ENCODE results near the gene CBARP. TPM values are rescaled to one million over a fixed set of nuclear protein-coding genes. Genes with fewer than 3 reads are reported as not detected.

The CBARP gene
- total and polyA plus RNA-seq, 4 donors = 0.05 to 0.25 (median 0.06) TPM; not detected in 1

DNA sequence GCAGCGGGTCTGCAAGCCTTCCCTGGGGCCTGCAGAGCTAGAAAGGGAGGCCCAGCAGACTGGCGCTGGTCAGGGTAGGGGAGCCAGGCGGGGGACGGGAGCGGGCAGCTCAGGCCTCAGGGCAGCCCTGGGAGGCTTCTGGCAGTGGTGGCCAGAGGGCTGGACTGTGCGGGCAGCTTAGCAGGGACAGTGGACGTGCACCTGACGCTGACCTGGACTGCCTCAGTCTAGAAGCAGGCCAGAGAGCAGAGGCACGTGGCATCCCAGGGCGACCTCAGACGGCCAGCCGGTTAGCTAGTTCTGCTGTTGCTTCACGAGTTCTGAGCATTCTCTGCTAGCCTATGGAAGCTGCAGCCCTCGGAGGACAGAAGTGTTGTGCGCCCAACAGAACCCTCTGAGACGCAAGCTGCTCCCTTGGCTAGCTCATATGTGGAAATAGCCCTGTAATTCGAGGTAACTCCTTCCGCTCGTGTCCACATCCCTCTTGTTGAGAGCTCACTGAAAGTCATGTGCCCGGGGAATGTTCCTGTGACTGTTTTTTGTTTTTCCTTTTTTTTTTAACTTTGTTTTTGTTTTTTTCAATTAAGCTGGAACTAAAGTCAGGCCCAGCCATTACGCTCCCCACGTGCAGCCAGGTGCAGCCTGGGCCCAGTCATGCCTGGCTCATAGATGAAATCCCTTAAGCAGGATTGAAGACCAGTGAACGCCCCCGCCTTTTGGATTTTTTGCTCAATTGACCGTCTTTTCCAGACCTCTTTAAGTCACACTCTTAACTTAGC lies 35.6 kb upstream of the CBARP start:
- peak overlapping the region; percentile 44 to 63 for H3K27ac ChIP-seq (ENCODE audit: low read depth in 1 of 2, low read length in 2 of 2)

GRCh38 chr19:1272423-1273262 lies 34.8 kb upstream of the CBARP start:
- DNase-seq (ENCODE audit: low spot score) = no peak
- Histone ChIP-seq H3K9me3 (ENCODE audit: control insufficient read depth in 4 of 4, low read length in 3 of 4) (no peaks in the 10 kb centered on the region), H3K4me1 (ENCODE audit: control insufficient read depth in 4 of 4, insufficient read depth in 4 of 4, low read length in 3 of 4) (peaks cover 27 to 77% (median 70%) of the 10 kb centered on the region in 4 donors), H3K27me3 (ENCODE audit: control insufficient read depth in 4 of 4, insufficient read depth in 4 of 4, low read length in 3 of 4) (no peaks in the 10 kb centered on the region), H3K4me3 (ENCODE audit: low read depth in 1 of 3, low read length in 3 of 3) (no peak overlapping the region), H3K9ac (ENCODE audit: low read depth in 1 of 2, low read length in 2 of 2) (no peak overlapping the region), H3K27ac (ENCODE audit: low read depth in 1 of 2, low read length in 2 of 2) (peak overlapping the region; percentile 63 to 90), H3K36me3 (ENCODE audit: control insufficient read depth in 4 of 4, insufficient read depth in 3 of 4, low read depth in 1 of 4, low read length in 3 of 4) (peaks cover 17 to 28% (median 21%) of the 10 kb centered on the region in 4 donors)
- 59% methylated on average over 33 of the region's 33 CpGs for WGBS
- TF ChIP-seq YY1 (IDR thresholded peaks at IDR 0.05) (peak; percentile 13), GABPA (IDR thresholded peaks at IDR 0.05 in 1 of 2, conservative IDR thresholded peaks at IDR 0.05 in 1 of 2) (no peak)

More for the DNA sequence above, 35.6 kb upstream of the CBARP start:
- Histone ChIP-seq H3K9me3 (ENCODE audit: control insufficient read depth in 4 of 4, low read length in 3 of 4) (no peaks in the 10 kb centered on the region), H3K4me3 (ENCODE audit: low read depth in 1 of 3, low read length in 3 of 3) (no peak overlapping the region), H3K27me3 (ENCODE audit: control insufficient read depth in 4 of 4, insufficient read depth in 4 of 4, low read length in 3 of 4) (no peaks in the 10 kb centered on the region), H3K36me3 (ENCODE audit: control insufficient read depth in 4 of 4, insufficient read depth in 3 of 4, low read depth in 1 of 4, low read length in 3 of 4) (peaks cover 17 to 28% (median 21%) of the 10 kb centered on the region in 4 donors), H3K9ac (ENCODE audit: low read depth in 1 of 2, low read length in 2 of 2) (no peak overlapping the region), H3K4me1 (ENCODE audit: control insufficient read depth in 4 of 4, insufficient read depth in 4 of 4, low read length in 3 of 4) (peaks cover 27 to 69% (median 62%) of the 10 kb centered on the region in 4 donors)
- peak; percentile 49 for TF ChIP-seq SP1 (IDR thresholded peaks at IDR 0.05)
- TF ChIP-seq GABPA (IDR thresholded peaks at IDR 0.05 in 1 of 2, conservative IDR thresholded peaks at IDR 0.05 in 1 of 2) = no peak
- TF ChIP-seq FOXA1 (IDR thresholded peaks at IDR 0.05) = no peak
- no peak for TF ChIP-seq CTCF (IDR thresholded peaks at IDR 0.05; ENCODE audit: low read depth, low read length, missing input control)
- peak; percentile 10 to 49 for TF ChIP-seq HNF4A (conservative IDR thresholded peaks at IDR 0.05)
- TF ChIP-seq JUND (IDR thresholded peaks at IDR 0.05) = no peak
- TF ChIP-seq RXRA (IDR thresholded peaks at IDR 0.05) = peak; percentile 69 to 77
- TF ChIP-seq YY1 (IDR thresholded peaks at IDR 0.05) = peak; percentile 14
- TF ChIP-seq, protein P1, sequence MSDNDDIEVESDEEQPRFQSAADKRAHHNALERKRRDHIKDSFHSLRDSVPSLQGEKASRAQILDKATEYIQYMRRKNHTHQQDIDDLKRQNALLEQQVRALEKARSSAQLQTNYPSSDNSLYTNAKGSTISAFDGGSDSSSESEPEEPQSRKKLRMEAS (IDR thresholded peaks at IDR 0.05) = peak; percentile 41
- WGBS = 58% methylated on average over 25 of the region's 25 CpGs
- no peak for DNase-seq (ENCODE audit: low spot score)

DNA sequence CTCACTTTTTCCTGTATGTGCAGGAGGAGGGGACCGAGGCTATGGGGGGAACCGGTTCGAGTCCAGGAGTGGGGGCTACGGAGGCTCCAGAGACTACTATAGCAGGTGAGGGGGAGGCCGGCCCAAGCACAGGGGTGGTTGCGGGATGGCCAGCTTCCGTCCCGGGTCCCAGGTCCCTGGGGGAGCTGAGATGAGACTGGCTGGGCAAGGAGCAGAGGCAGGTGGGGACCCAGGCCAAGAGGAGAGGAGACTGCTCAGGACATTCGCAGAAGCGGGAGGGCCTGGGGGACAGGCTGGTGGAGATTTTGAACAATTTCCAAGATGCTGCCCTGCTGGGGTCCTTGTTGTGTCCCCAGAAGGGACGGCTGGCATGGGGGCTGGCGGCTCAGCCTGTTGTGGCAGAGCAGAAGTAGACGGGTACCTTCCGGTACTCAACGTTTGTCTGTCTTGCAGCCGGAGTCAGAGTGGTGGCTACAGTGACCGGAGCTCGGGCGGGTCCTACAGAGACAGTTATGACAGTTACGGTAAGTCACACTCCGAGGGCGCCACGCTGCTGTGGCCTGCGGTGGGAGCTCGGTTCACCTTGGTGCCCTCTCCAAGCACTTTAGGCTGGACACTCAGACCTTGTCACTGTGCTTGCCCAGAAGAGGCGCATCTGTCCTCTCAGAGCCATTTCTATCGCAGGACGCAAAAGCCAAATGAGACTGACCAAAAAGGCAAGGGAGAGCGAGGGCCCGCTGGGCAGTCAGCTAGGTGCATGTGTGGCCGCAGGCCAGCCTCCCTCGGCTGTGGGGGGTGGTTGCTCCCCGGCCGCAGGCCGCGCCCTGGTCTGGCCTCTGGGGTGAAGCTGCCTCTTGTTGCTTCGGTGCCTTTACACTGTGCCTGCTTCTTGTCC lies 34.0 kb upstream of the CBARP start:
- no peak for DNase-seq (ENCODE audit: low spot score)
- Histone ChIP-seq H3K27ac (ENCODE audit: low read depth in 1 of 2, low read length in 2 of 2) (peak overlapping the region; percentile 4 to 90), H3K9ac (ENCODE audit: low read depth in 1 of 2, low read length in 2 of 2) (no peak overlapping the region), H3K9me3 (ENCODE audit: control insufficient read depth in 4 of 4, low read length in 3 of 4) (no peaks in the 10 kb centered on the region), H3K36me3 (ENCODE audit: control insufficient read depth in 4 of 4, insufficient read depth in 3 of 4, low read depth in 1 of 4, low read length in 3 of 4) (peaks cover 17 to 28% (median 21%) of the 10 kb centered on the region in 4 donors), H3K4me3 (ENCODE audit: low read depth in 1 of 3, low read length in 3 of 3) (peak overlapping the region in 1 of 3 donors; percentile 77), H3K27me3 (ENCODE audit: control insufficient read depth in 4 of 4, insufficient read depth in 4 of 4, low read length in 3 of 4) (no peaks in the 10 kb centered on the region), H3K4me1 (ENCODE audit: control insufficient read depth in 4 of 4, insufficient read depth in 4 of 4, low read length in 3 of 4) (peaks cover 35 to 83% (median 74%) of the 10 kb centered on the region in 4 donors)
- 59% methylated on average over 37 of the region's 37 CpGs for whole genome bisulfite sequencing
- no peak for TF ChIP-seq SP1 (IDR thresholded peaks at IDR 0.05)
- no peak for TF ChIP-seq ZBTB33 (IDR thresholded peaks at IDR 0.05)
- TF ChIP-seq, protein P1 (IDR thresholded peaks at IDR 0.05) = no peak
- TF ChIP-seq FOXA2 (IDR thresholded peaks at IDR 0.05) = no peak
- no peak for TF ChIP-seq RXRA (IDR thresholded peaks at IDR 0.05)
- TF ChIP-seq EGR1 (IDR thresholded peaks at IDR 0.05; ENCODE audit: low read depth in 2 of 2) = no peak
- TF ChIP-seq JUND (IDR thresholded peaks at IDR 0.05) = no peak
- no peak for TF ChIP-seq FOXA1 (IDR thresholded peaks at IDR 0.05)
- TF ChIP-seq, protein P2, sequence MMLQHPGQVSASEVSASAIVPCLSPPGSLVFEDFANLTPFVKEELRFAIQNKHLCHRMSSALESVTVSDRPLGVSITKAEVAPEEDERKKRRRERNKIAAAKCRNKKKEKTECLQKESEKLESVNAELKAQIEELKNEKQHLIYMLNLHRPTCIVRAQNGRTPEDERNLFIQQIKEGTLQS (IDR thresholded peaks at IDR 0.05) = no peak
- no peak for TF ChIP-seq CTCF (IDR thresholded peaks at IDR 0.05; ENCODE audit: low read depth, low read length, missing input control)
- no peak for TF ChIP-seq RAD21 (IDR thresholded peaks at IDR 0.05)
- TF ChIP-seq YY1 (IDR thresholded peaks at IDR 0.05) = no peak
- TF ChIP-seq HNF4A (conservative IDR thresholded peaks at IDR 0.05) = no peak

Data from liver (tissue), 9 donors.